Testis (tissue), 3 donors: ENCODE results near the gene MGME1. TPM values are rescaled to one million over a fixed set of nuclear protein-coding genes. Genes with fewer than 3 reads are reported as not detected.

ENCODE experiments used
- DNase-seq: peaks from one replicate; pipeline ENCODE4 v3.0.0-alpha.2; 2019
- H3K27ac ChIP-seq, 2 donors: fragments of 200-600 bp; sonication (generic); one replicate each; pipeline ENCODE4 v1.5.1; 2019
- H3K27me3 ChIP-seq: fragments of 200-600 bp; sonication (generic); one replicate; pipeline ENCODE4 v1.5.1; 2019
- H3K36me3 ChIP-seq: fragments of 200-600 bp; sonication (generic); one replicate; pipeline ENCODE4 v1.5.1; 2017; ENCODE audit warnings: low read depth; ENCODE audit errors: missing control alignments
- H3K4me1 ChIP-seq: fragments of 200-600 bp; sonication (generic); one replicate; pipeline ENCODE4 v1.5.1; 2019
- H3K4me3 ChIP-seq, 2 donors: fragments of 200-600 bp; sonication (generic); one replicate each; pipeline ENCODE4 v1.5.1; 2017 to 2019
- H3K9me3 ChIP-seq: fragments of 200-600 bp; sonication (generic); one replicate; pipeline ENCODE4 v1.5.1; 2017
- CTCF ChIP-seq, 3 experiments: fragments of 450-650 bp in 2 of 3; fragments of 200-600 bp in 1 of 3; sonication (generic) in 1 of 3; IDR thresholded peaks; one replicate each; pipeline ENCODE4 v1.5.1; 2016 to 2019; ENCODE audit warnings: antibody characterized with exemption in 3 of 3, mild to moderate bottlenecking in 2 of 3, moderate library complexity in 1 of 3
- POLR2A ChIP-seq: fragments of 450-650 bp; IDR thresholded peaks from one replicate; pipeline ENCODE4 v1.6.1; 2017; ENCODE audit warnings: antibody characterized with exemption, mild to moderate bottlenecking, moderate library complexity
- WGBS, 2 donors: methylation state at CpG; one replicate each; pipeline ENCODE4 v1.1.5; 2018; 5-methylcytosine and 5-hydroxymethylcytosine counted together
- intact Hi-C: fragments of 100-400 bp; cut with DNase I; formaldehyde crosslinking; loops from one replicate; pipeline ENCODE4 v1.15.1; 2023; ENCODE audit warnings: low total_unique reads
- polyA plus RNA-seq: library from polyadenylated mRNA; stranded (reverse); fragments of 350-450 nt; fragmentation: Illumina TruSeq; extraction: RNeasy Lipid Tissue Mini Kit (QIAGEN cat#74804); gene quantifications from one replicate; pipeline ENCODE4 v1.2.3, GENCODE V29; 2014; ENCODE audit warnings: low read depth, low replicate concordance; ENCODE audit not compliant: insufficient read depth
- total RNA-seq, 2 donors: library from RNA; depleted of rRNA; stranded (reverse); fragments of >200 nt; gene quantifications; one replicate each; pipeline ENCODE4 v1.2.3, GENCODE V29; 2016

The MGME1 gene
- total and polyA plus RNA-seq, 3 donors from 2014 or later, result 15.5 to 22.3 (median 17.4) TPM

GRCh38 chr20:17936761-17937732, 31.8 kb upstream of the MGME1 start:
- intact Hi-C loops, result no loop called here
- no peak for TF ChIP-seq CTCF (IDR thresholded peaks at IDR 0.05)
- TF ChIP-seq POLR2A, result no peak
- no peaks in the 10 kb centered on the region for H3K36me3 ChIP-seq
- 36% methylated on average over 19 of the region's 19 CpGs for WGBS, 2 donors
- H3K27ac ChIP-seq, result peak overlapping the region in 1 of 2 donors; percentile 48
- no peak overlapping the region for H3K4me3 ChIP-seq
- H3K4me1 ChIP-seq, result peaks cover 24% of the 10 kb centered on the region
- H3K27me3 ChIP-seq, result no peaks in the 10 kb centered on the region
- no peaks in the 10 kb centered on the region for H3K9me3 ChIP-seq
- peak; percentile 68 for DNase-seq

DNA sequence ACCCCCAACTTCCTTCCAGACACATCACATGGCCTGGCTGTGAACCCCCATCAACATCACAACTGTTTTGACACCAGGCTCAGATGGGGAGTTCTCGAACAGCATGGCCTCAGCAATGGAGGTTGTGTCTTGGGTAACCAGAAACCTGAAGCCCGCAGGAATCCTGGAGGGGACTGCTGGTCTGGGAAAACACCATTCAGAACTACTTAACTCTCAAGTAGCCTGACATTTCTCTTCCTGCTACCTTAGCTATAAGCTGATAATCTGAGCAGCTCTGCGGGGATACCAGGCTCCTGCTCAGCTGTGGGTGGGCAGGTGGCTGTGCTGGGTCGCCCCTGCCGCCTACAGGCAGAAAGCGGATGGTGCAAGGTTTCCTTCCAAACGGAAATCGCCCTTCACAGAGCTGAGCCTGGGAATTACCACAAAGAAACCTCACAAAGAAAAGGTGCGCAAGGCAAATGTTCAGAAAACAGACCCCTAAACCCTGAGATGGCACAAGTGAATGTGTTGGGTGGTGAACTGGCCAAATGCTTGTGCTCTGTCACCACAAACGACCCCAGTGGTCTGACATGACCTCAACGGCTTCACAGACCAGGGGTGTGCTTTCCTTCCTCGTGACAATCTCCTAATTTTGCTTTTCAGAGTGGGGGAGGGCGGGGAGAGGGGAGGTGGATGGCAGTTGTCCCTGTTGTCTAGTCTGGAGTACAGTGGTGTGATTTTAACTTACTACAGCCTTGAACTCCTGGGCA, 29.8 kb upstream of the MGME1 start:
- TF ChIP-seq POLR2A, result no peak
- TF ChIP-seq CTCF (IDR thresholded peaks at IDR 0.05), result peak; percentile 75 to 83 (median 82)
- intact Hi-C loops, result no loop called here
- peaks cover 24% of the 10 kb centered on the region for H3K4me1 ChIP-seq

GRCh38 chr20:17939622-17940223, 29.1 kb upstream of the MGME1 start:
- no peaks in the 10 kb centered on the region for H3K9me3 ChIP-seq

More for the DNA sequence above, 29.8 kb upstream of the MGME1 start:
- no peak overlapping the region for H3K4me3 ChIP-seq
- H3K36me3 ChIP-seq, result no peaks in the 10 kb centered on the region
- no peaks in the 10 kb centered on the region for H3K27me3 ChIP-seq
- whole genome bisulfite sequencing, 2 donors, result 25 to 35% methylated on average over 12 to 13 of the region's 13 CpGs
- H3K27ac ChIP-seq, result no peak overlapping the region
- DNase-seq, result peak; percentile 71
- no peaks in the 10 kb centered on the region for H3K9me3 ChIP-seq

More at GRCh38 chr20:17939622-17940223, 29.1 kb upstream of the MGME1 start:
- TF ChIP-seq POLR2A (no peak), CTCF (IDR thresholded peaks at IDR 0.05) (no peak)
- Histone ChIP-seq H3K4me3 (no peak overlapping the region), H3K27me3 (no peaks in the 10 kb centered on the region), H3K27ac (no peak overlapping the region), H3K36me3 (no peaks in the 10 kb centered on the region), H3K4me1 (peaks cover 24% of the 10 kb centered on the region)
- intact Hi-C loops, result no loop called here
- no peak for DNase-seq
- WGBS, 2 donors, result 53 to 64% methylated on average over 7 of the region's 7 CpGs
